ENCODE data around the gene EHD1. TPM values are rescaled to one million over a fixed set of nuclear protein-coding genes. Genes with fewer than 3 reads are reported as not detected.

EHD1 gene
- total and polyA plus RNA-seq, 2 of the 8 experiments (the other 6 are each of a cell fraction or from before 2014, with no cell fraction given): 31.5 to 42.9 TPM

DNA sequence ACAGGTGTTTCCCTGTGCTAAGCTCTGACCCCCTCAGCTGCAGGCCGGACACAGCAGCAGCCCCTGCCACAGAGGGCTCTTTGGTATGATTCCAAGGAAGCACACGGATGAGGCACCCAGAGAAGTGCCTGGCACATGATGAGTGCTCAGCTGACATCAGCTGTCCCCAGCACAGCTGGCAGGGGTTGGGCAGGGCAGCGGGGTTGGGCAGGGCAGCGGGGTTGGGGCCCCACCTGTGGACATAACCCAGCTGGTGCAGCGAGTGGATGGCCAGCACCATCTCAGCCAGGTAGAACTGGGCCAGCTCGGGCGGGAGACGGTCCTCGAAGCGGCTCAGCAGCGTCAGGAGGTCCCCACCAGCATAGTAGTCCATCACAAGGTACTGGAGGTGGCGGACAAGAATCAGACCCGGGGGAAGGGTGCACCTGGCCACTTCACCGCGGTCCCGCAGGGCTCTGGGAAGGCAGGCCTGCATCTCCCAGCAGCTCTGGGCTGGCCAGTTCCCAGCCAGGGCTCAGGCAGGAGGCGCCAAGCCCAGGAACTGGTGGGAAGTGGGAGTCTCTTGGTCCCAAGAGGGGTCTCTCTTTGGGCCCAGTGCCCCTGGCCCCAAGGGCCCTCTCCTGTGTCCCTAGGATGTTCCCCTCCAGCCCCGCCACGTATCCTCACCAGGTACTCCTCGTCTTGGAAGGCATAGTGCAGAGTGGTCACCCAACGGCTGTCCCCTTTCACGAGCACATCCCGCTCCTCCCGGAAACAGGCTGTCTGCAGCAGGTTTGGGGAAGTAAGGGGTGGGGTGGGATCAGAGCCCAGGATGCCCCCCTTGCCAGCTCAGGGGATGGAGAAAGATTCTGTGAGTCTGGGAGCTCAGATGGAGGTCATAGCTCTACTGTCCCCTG is 38.3 kb downstream of the EHD1 start (continued):
- TF ChIP-seq, protein P1, sequence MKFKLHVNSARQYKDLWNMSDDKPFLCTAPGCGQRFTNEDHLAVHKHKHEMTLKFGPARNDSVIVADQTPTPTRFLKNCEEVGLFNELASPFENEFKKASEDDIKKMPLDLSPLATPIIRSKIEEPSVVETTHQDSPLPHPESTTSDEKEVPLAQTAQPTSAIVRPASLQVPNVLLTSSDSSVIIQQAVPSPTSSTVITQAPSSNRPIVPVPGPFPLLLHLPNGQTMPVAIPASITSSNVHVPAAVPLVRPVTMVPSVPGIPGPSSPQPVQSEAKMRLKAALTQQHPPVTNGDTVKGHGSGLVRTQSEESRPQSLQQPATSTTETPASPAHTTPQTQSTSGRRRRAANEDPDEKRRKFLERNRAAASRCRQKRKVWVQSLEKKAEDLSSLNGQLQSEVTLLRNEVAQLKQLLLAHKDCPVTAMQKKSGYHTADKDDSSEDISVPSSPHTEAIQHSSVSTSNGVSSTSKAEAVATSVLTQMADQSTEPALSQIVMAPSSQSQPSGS (IDR thresholded peaks at IDR 0.05; ENCODE audit: low read length): no peak
- no peak for TF ChIP-seq KDM4A (IDR thresholded peaks at IDR 0.05; ENCODE audit: low read depth, low read length, severe bottlenecking)
- TF ChIP-seq RXRA (IDR thresholded peaks at IDR 0.05; ENCODE audit: insufficient read depth, low read depth, low read length): no peak
- TF ChIP-seq HDAC2 (IDR thresholded peaks at IDR 0.05; ENCODE audit: borderline replicate concordance in 1 of 2, low read depth in 2 of 2, low read length in 2 of 2): no peak
- TF ChIP-seq, protein P2, sequence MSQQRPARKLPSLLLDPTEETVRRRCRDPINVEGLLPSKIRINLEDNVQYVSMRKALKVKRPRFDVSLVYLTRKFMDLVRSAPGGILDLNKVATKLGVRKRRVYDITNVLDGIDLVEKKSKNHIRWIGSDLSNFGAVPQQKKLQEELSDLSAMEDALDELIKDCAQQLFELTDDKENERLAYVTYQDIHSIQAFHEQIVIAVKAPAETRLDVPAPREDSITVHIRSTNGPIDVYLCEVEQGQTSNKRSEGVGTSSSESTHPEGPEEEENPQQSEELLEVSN (IDR thresholded peaks at IDR 0.05): no peak
- TF ChIP-seq SAP30 (IDR thresholded peaks at IDR 0.05; ENCODE audit: insufficient read depth, insufficient replicate concordance, low read length): no peak
- no peak for TF ChIP-seq RNF2 (IDR thresholded peaks at IDR 0.05; ENCODE audit: borderline replicate concordance, low read depth, low read length, missing control alignments, poor library complexity, severe bottlenecking)
